GM21723 (cell line): ENCODE data around the gene WDFY4.

Experiments used
- ATAC-seq: cut with Tn5 transposase; IDR thresholded peaks from one replicate; pipeline ENCODE4 v1.9.1; 2021; ENCODE audit warnings: mild to moderate bottlenecking, moderate library complexity; ENCODE audit not compliant: unreplicated experiment

The WDFY4 gene

GRCh38 chr10:48896756-48897440 is 212.2 kb downstream of the WDFY4 start:
- ATAC-seq, result no peak

- no peak for ATAC-seq
Observed at GRCh38 chr10:48897441-48897790, 212.7 kb downstream of the WDFY4 start.

GRCh38 chr10:48898426-48898825 is 213.8 kb downstream of the WDFY4 start:
- no peak for ATAC-seq

- ATAC-seq, result no peak
Observed at GRCh38 chr10:48899781-48900180, 215.1 kb downstream of the WDFY4 start.

- ATAC-seq, result no peak
Observed at GRCh38 chr10:48900371-48900801, 215.7 kb downstream of the WDFY4 start.

- ATAC-seq, result no peak
Observed at GRCh38 chr10:48901319-48901718, 216.6 kb downstream of the WDFY4 start.

GRCh38 chr10:48902096-48902495 is 217.4 kb downstream of the WDFY4 start:
- no peak for ATAC-seq

GRCh38 chr10:48903151-48903550 is 218.5 kb downstream of the WDFY4 start:
- no peak for ATAC-seq

- no peak for ATAC-seq
Observed at GRCh38 chr10:48904861-48905260, 220.2 kb downstream of the WDFY4 start.

- ATAC-seq, result no peak
Observed at GRCh38 chr10:48905311-48905710, 220.6 kb downstream of the WDFY4 start.

- ATAC-seq, result no peak
Observed at GRCh38 chr10:48906841-48907240, 222.2 kb downstream of the WDFY4 start.

GRCh38 chr10:48907730-48908129 is 223.1 kb downstream of the WDFY4 start:
- ATAC-seq, result no peak

GRCh38 chr10:48910548-48910947 is 225.9 kb downstream of the WDFY4 start:
- no peak for ATAC-seq

GRCh38 chr10:48913674-48914073 is 229.0 kb downstream of the WDFY4 start:
- no peak for ATAC-seq

GRCh38 chr10:48923748-48924147 is 239.1 kb downstream of the WDFY4 start:
- ATAC-seq, result no peak

- ATAC-seq, result no peak
Observed at GRCh38 chr10:48924988-48925387, 240.3 kb downstream of the WDFY4 start.

- ATAC-seq, result no peak
Observed at GRCh38 chr10:48926255-48926654, 241.6 kb downstream of the WDFY4 start.

- ATAC-seq, result no peak
Observed at GRCh38 chr10:48926764-48927540, 242.3 kb downstream of the WDFY4 start.

- no peak for ATAC-seq
Observed at GRCh38 chr10:48929413-48929990, 244.8 kb downstream of the WDFY4 start.

GRCh38 chr10:48931188-48931587 is 246.5 kb downstream of the WDFY4 start:
- no peak for ATAC-seq

- no peak for ATAC-seq
Observed at GRCh38 chr10:48932831-48933664, 248.4 kb downstream of the WDFY4 start.
